T-helper 2 cell treated with Interferon-gamma antibody and Interleukin-4, amounts not matched to agents 5 μg/mL and 100 μg/mL, for 36 hours (primary cell): ENCODE data around the gene LYSMD4.
"Not testable (repeated sequence)": the region's sequence is repeated elsewhere in the genome, so short reads cannot be mapped to it uniquely, and the experiment has no call there.

Experiments used
- DNase-seq: peaks from one replicate; pipeline ENCODE4 v3.0.0; 2021; ENCODE audit warnings: low spot score
- H3K27ac Mint-ChIP-seq: one replicate; pipeline ENCODE4 v1.8.0; 2021; ENCODE audit warnings: mild to moderate bottlenecking, mixed read lengths
- H3K27me3 Mint-ChIP-seq: one replicate; pipeline ENCODE4 v1.8.0; 2021; ENCODE audit warnings: low read depth, mixed read lengths
- H3K36me3 Mint-ChIP-seq: one replicate; pipeline ENCODE4 v1.8.0; 2021; ENCODE audit warnings: low read depth, mixed read lengths
- H3K4me1 Mint-ChIP-seq: one replicate; pipeline ENCODE4 v1.8.0; 2021; ENCODE audit warnings: low read depth, mixed read lengths
- H3K4me3 Mint-ChIP-seq: one replicate; pipeline ENCODE4 v1.8.0; 2022; ENCODE audit warnings: mild to moderate bottlenecking, moderate library complexity, mixed read lengths
- H3K9me3 Mint-ChIP-seq: one replicate; pipeline ENCODE4 v1.8.0; 2021; ENCODE audit warnings: mixed read lengths

Gene LYSMD4

GRCh38 chr15:99738021-99738847 lies 5.0 kb upstream of the LYSMD4 start:
- Mint-ChIP-seq H3K27ac (no peak overlapping the region), H3K4me1 (peaks cover 9% of the 10 kb centered on the region), H3K27me3 (no peaks in the 10 kb centered on the region), H3K36me3 (no peaks in the 10 kb centered on the region), H3K4me3 (no peak overlapping the region), H3K9me3 (no peaks in the 10 kb centered on the region)
- no peak for DNase-seq

GRCh38 chr15:99736702-99737101 lies 3.5 kb upstream of the LYSMD4 start:
- H3K4me3 Mint-ChIP-seq, result no peak overlapping the region

GRCh38 chr15:99735868-99736267 lies 2.6 kb upstream of the LYSMD4 start:
- Mint-ChIP-seq H3K9me3 (no peaks in the 10 kb centered on the region), H3K36me3 (peaks cover 2% of the 10 kb centered on the region), H3K27ac (no peak overlapping the region), H3K4me1 (peaks cover 21% of the 10 kb centered on the region), H3K4me3 (no peak overlapping the region), H3K27me3 (no peaks in the 10 kb centered on the region)
- no peak for DNase-seq

More at GRCh38 chr15:99736702-99737101, 3.5 kb upstream of the LYSMD4 start:
- peaks cover 17% of the 10 kb centered on the region for H3K4me1 Mint-ChIP-seq
- DNase-seq, result no peak
- no peaks in the 10 kb centered on the region for H3K36me3 Mint-ChIP-seq
- H3K27ac Mint-ChIP-seq, result no peak overlapping the region
- no peaks in the 10 kb centered on the region for H3K27me3 Mint-ChIP-seq
- no peaks in the 10 kb centered on the region for H3K9me3 Mint-ChIP-seq

GRCh38 chr15:99734575-99734974 lies 1.3 kb upstream of the LYSMD4 start:
- peak overlapping the region; percentile 32 for H3K4me3 Mint-ChIP-seq
- H3K27ac Mint-ChIP-seq, result peak overlapping the region; percentile 60
- H3K36me3 Mint-ChIP-seq, result peaks cover 2% of the 10 kb centered on the region

GRCh38 chr15:99734040-99734291 lies 729 bp upstream of the LYSMD4 start:
- Mint-ChIP-seq H3K4me1 (peaks cover 21% of the 10 kb centered on the region), H3K27ac (peak overlapping the region; percentile 95), H3K4me3 (peak overlapping the region; percentile 85)
- not testable (repeated sequence) for H3K27me3 Mint-ChIP-seq, H3K9me3 Mint-ChIP-seq, DNase-seq, H3K36me3 Mint-ChIP-seq

More at GRCh38 chr15:99734575-99734974, 1.3 kb upstream of the LYSMD4 start:
- Mint-ChIP-seq H3K9me3 (no peaks in the 10 kb centered on the region), H3K4me1 (peaks cover 21% of the 10 kb centered on the region), H3K27me3 (no peaks in the 10 kb centered on the region)
- no peak for DNase-seq

- Mint-ChIP-seq H3K27ac (no peak overlapping the region), H3K36me3 (peaks cover 8% of the 10 kb centered on the region), H3K4me3 (peak overlapping the region; percentile 82)
Measured at GRCh38 chr15:99732751-99733267, 428 bp downstream of the LYSMD4 start.

GRCh38 chr15:99732124-99732750 lies 1.0 kb downstream of the LYSMD4 start:
- Mint-ChIP-seq H3K4me3 (peak overlapping the region; percentile 82), H3K36me3 (peaks cover 8% of the 10 kb centered on the region), H3K27ac (peak overlapping the region; percentile 78), H3K27me3 (no peaks in the 10 kb centered on the region), H3K9me3 (no peaks in the 10 kb centered on the region), H3K4me1 (peaks cover 19% of the 10 kb centered on the region)
- no peak for DNase-seq

More at GRCh38 chr15:99732751-99733267, 428 bp downstream of the LYSMD4 start:
- peak; percentile 14 for DNase-seq
- Mint-ChIP-seq H3K27me3 (no peaks in the 10 kb centered on the region), H3K9me3 (no peaks in the 10 kb centered on the region), H3K4me1 (peaks cover 21% of the 10 kb centered on the region)

- Mint-ChIP-seq H3K27me3 (no peaks in the 10 kb centered on the region), H3K9me3 (no peaks in the 10 kb centered on the region), H3K27ac (no peak overlapping the region), H3K4me3 (peak overlapping the region; percentile 82), H3K36me3 (peaks cover 8% of the 10 kb centered on the region), H3K4me1 (peaks cover 19% of the 10 kb centered on the region)
- no peak for DNase-seq
Measured at GRCh38 chr15:99731336-99732123, 1.7 kb downstream of the LYSMD4 start.

GRCh38 chr15:99729920-99730319 lies 3.3 kb downstream of the LYSMD4 start:
- H3K27me3 Mint-ChIP-seq, result no peaks in the 10 kb centered on the region
- no peak overlapping the region for H3K4me3 Mint-ChIP-seq
- H3K9me3 Mint-ChIP-seq, result no peaks in the 10 kb centered on the region
- no peak overlapping the region for H3K27ac Mint-ChIP-seq
- no peak for DNase-seq
- H3K4me1 Mint-ChIP-seq, result peaks cover 19% of the 10 kb centered on the region
- peaks cover 8% of the 10 kb centered on the region for H3K36me3 Mint-ChIP-seq

GRCh38 chr15:99729327-99729726 lies 3.9 kb downstream of the LYSMD4 start:
- Mint-ChIP-seq H3K9me3 (no peaks in the 10 kb centered on the region), H3K36me3 (peaks cover 8% of the 10 kb centered on the region), H3K27me3 (no peaks in the 10 kb centered on the region), H3K27ac (no peak overlapping the region), H3K4me3 (no peak overlapping the region), H3K4me1 (peaks cover 17% of the 10 kb centered on the region)
- DNase-seq, result no peak

GRCh38 chr15:99728916-99729315 lies 4.3 kb downstream of the LYSMD4 start:
- Mint-ChIP-seq H3K4me3 (no peak overlapping the region), H3K4me1 (peaks cover 16% of the 10 kb centered on the region), H3K9me3 (no peaks in the 10 kb centered on the region), H3K36me3 (peaks cover 8% of the 10 kb centered on the region), H3K27ac (no peak overlapping the region), H3K27me3 (no peaks in the 10 kb centered on the region)
- no peak for DNase-seq

GRCh38 chr15:99727733-99728132 lies 5.5 kb downstream of the LYSMD4 start:
- H3K9me3 Mint-ChIP-seq, result no peaks in the 10 kb centered on the region
- no peak for DNase-seq
- no peaks in the 10 kb centered on the region for H3K27me3 Mint-ChIP-seq
- H3K27ac Mint-ChIP-seq, result no peak overlapping the region
- H3K4me1 Mint-ChIP-seq, result peaks cover 12% of the 10 kb centered on the region
- no peak overlapping the region for H3K4me3 Mint-ChIP-seq
- H3K36me3 Mint-ChIP-seq, result peaks cover 8% of the 10 kb centered on the region

GRCh38 chr15:99727330-99727729 lies 5.9 kb downstream of the LYSMD4 start:
- no peak overlapping the region for H3K4me3 Mint-ChIP-seq
- no peak overlapping the region for H3K27ac Mint-ChIP-seq
- peaks cover 10% of the 10 kb centered on the region for H3K4me1 Mint-ChIP-seq
- no peaks in the 10 kb centered on the region for H3K9me3 Mint-ChIP-seq
- H3K36me3 Mint-ChIP-seq, result peaks cover 8% of the 10 kb centered on the region
- H3K27me3 Mint-ChIP-seq, result no peaks in the 10 kb centered on the region
- DNase-seq, result no peak

GRCh38 chr15:99726333-99726732 lies 6.9 kb downstream of the LYSMD4 start:
- no peaks in the 10 kb centered on the region for H3K27me3 Mint-ChIP-seq
- no peak overlapping the region for H3K4me3 Mint-ChIP-seq
- DNase-seq, result no peak
- no peaks in the 10 kb centered on the region for H3K9me3 Mint-ChIP-seq
- H3K27ac Mint-ChIP-seq, result no peak overlapping the region
- peaks cover 8% of the 10 kb centered on the region for H3K36me3 Mint-ChIP-seq
- peaks cover 4% of the 10 kb centered on the region for H3K4me1 Mint-ChIP-seq
